Right lobe of liver (tissue), 4 donors: Measurements from ENCODE around the gene TENT4B.
"Not testable (repeated sequence)": the region's sequence is repeated elsewhere in the genome, so short reads cannot be mapped to it uniquely, and the experiment has no call there.

Source experiments
- POLR2A ChIP-seq: fragments of 450-650 bp; IDR thresholded peaks from one replicate; pipeline ENCODE4 v1.6.1; 2017; ENCODE audit warnings: antibody characterized with exemption, mild to moderate bottlenecking
- TF ChIP-seq, protein P1 (sequence below), 4 donors: fragments of 200-600 bp in 3 of 4; fragments of 450-650 bp in 1 of 4; IDR thresholded peaks; one replicate each; pipeline versions ENCODE4 v1.5.1 to v1.8.0; 2016 to 2022; ENCODE audit warnings: antibody characterized with exemption in 4 of 4, mild to moderate bottlenecking in 2 of 4
- donor health status: DM: no; HTN: no; CAD: no.
- donor health status: DM: no; HTN: no; CAD: no.
- donor health status: DM: no; HTN: yes; CAD: no.

DNA sequence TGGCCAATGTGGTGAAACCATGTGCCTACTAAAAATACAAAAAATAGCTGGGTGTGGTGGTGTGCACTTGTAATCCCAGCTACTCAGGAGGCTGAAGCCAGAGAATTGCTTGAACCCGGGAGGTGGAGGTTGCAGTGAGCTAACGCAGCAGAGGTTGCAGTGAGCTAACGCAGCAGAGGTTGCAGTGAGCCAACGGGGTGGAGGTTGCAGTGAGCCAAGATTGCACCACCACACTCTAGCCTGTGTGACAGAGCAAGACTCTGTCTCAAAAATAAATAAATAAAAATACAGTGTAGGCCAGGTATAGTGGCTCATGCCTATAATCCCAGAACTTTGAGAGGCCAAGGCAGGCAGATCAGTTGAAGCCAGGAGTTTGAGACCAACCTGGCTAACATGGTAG is 18.7 kb downstream of the TENT4B start:
- TF ChIP-seq, protein P1, sequence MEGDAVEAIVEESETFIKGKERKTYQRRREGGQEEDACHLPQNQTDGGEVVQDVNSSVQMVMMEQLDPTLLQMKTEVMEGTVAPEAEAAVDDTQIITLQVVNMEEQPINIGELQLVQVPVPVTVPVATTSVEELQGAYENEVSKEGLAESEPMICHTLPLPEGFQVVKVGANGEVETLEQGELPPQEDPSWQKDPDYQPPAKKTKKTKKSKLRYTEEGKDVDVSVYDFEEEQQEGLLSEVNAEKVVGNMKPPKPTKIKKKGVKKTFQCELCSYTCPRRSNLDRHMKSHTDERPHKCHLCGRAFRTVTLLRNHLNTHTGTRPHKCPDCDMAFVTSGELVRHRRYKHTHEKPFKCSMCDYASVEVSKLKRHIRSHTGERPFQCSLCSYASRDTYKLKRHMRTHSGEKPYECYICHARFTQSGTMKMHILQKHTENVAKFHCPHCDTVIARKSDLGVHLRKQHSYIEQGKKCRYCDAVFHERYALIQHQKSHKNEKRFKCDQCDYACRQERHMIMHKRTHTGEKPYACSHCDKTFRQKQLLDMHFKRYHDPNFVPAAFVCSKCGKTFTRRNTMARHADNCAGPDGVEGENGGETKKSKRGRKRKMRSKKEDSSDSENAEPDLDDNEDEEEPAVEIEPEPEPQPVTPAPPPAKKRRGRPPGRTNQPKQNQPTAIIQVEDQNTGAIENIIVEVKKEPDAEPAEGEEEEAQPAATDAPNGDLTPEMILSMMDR (IDR thresholded peaks at IDR 0.05): not testable (repeated sequence)
- TF ChIP-seq POLR2A: not testable (repeated sequence)
